CD4-positive, alpha-beta memory T cell (primary cell): Measurements from ENCODE around the gene LZTS3. TPM values are rescaled to one million over a fixed set of nuclear protein-coding genes. Genes with fewer than 3 reads are reported as not detected.
A peak's percentile ranks its signal among the peaks of the same experiment; 100 is the strongest.

Source experiments
- CTCF ChIA-PET: fragments of 350-600 bp; sonication (Branson Sonifier 250); formaldehyde crosslinking; loops from one replicate; lab custom pipeline; 2021; ENCODE audit warnings: inconsistent platforms; ENCODE audit not compliant: partially characterized antibody; lab: Charles Lee
- POLR2A ChIA-PET: fragments of 350-600 bp; sonication (Branson Sonifier 250); formaldehyde crosslinking; loops from one replicate; lab custom pipeline; 2021; ENCODE audit not compliant: partially characterized antibody; lab: Charles Lee
- DNase-seq, 5 donors: peaks; one replicate each; pipeline versions ENCODE4 v3.0.0 to v3.0.0-alpha.2; 2020 to 2022; ENCODE audit warnings: mixed read lengths in 1 of 5
- H3K27ac ChIP-seq: one replicate; pipeline ENCODE4 v1.7.0; 2013; ENCODE audit warnings: low read depth, low read length
- H3K27me3 ChIP-seq: 2 replicates; pipeline ENCODE4 v1.7.0; 2013; ENCODE audit warnings: mild to moderate bottlenecking, low read length, moderate library complexity; ENCODE audit not compliant: insufficient read depth
- H3K36me3 ChIP-seq: 2 replicates; pipeline ENCODE4 v1.7.0; 2013; ENCODE audit warnings: mild to moderate bottlenecking, low read length, moderate library complexity; ENCODE audit not compliant: insufficient read depth
- H3K4me1 ChIP-seq: 2 replicates; pipeline ENCODE4 v1.7.0; 2013; ENCODE audit warnings: mild to moderate bottlenecking, low read length, moderate library complexity; ENCODE audit not compliant: insufficient read depth
- H3K4me3 ChIP-seq, 2 donors: one replicate each; pipeline ENCODE4 v1.7.0; 2013; ENCODE audit warnings: low read length in 2 of 2, mild to moderate bottlenecking in 1 of 2
- H3K9me3 ChIP-seq, 2 donors: one replicate each; pipeline ENCODE4 v1.7.0; 2013; ENCODE audit warnings: low read length in 2 of 2, control low read depth in 1 of 2; ENCODE audit not compliant: control insufficient read depth in 1 of 2
- H3K27ac Mint-ChIP-seq, 7 donors: one replicate each; pipeline ENCODE4 v1.8.0; 2020 to 2021; ENCODE audit warnings: mixed read lengths in 7 of 7, mild to moderate bottlenecking in 6 of 7, inconsistent platforms in 3 of 7, moderate library complexity in 3 of 7
- H3K27me3 Mint-ChIP-seq, 2 donors: one replicate each; pipeline ENCODE4 v1.8.0; 2020 to 2021; ENCODE audit warnings: mixed read lengths in 2 of 2
- H3K36me3 Mint-ChIP-seq, 2 donors: one replicate each; pipeline ENCODE4 v1.8.0; 2020 to 2021; ENCODE audit warnings: mixed read lengths in 2 of 2, inconsistent platforms in 1 of 2, mild to moderate bottlenecking in 1 of 2
- H3K4me1 Mint-ChIP-seq, 4 donors: one replicate each; pipeline ENCODE4 v1.8.0; 2020 to 2021; ENCODE audit warnings: mixed read lengths in 4 of 4, mild to moderate bottlenecking in 1 of 4
- H3K4me3 Mint-ChIP-seq, 8 donors: one replicate each; pipeline ENCODE4 v1.8.0; 2020 to 2021; ENCODE audit warnings: mixed read lengths in 8 of 8, mild to moderate bottlenecking in 7 of 8, moderate library complexity in 6 of 8, inconsistent platforms in 3 of 8
- H3K9me3 Mint-ChIP-seq, 8 donors: one replicate each; pipeline ENCODE4 v1.8.0; 2020 to 2021; ENCODE audit warnings: mixed read lengths in 8 of 8, mild to moderate bottlenecking in 5 of 8, inconsistent platforms in 3 of 8, moderate library complexity in 1 of 8
- intact Hi-C: fragments of 100-400 bp; cut with micrococcal nuclease; formaldehyde crosslinking; loops from one replicate; pipeline ENCODE4 v1.15.1; 2023
- polyA plus RNA-seq, 2 donors: library from polyadenylated mRNA; unstranded; fragments of 300-500 nt; fragmentation: Illumina TruSeq; gene quantifications; one replicate each; pipeline ENCODE4 v1.2.3, GENCODE V29; 2021
- total RNA-seq, 2 experiments: library from RNA; stranded (reverse); gene quantifications; one replicate each; pipeline ENCODE4 v1.2.3, GENCODE V29; 2021

Gene LZTS3
- total and polyA plus RNA-seq, 4 experiments from 2014 or later = 0.78 to 7.9 (median 3.9) TPM

GRCh38 chr20:3202965-3203314, 29.6 kb upstream of the LZTS3 start:
- intact Hi-C loops = loop anchor here (5.0 kb wide), 1 partner anchor 151 kb away; no protein-coding TSS in a partner anchor
- Histone ChIP-seq H3K36me3 (peaks cover 18% of the 10 kb centered on the region), H3K27me3 (no peaks in the 10 kb centered on the region), H3K4me1 (peaks cover 22% of the 10 kb centered on the region), H3K27ac (peak overlapping the region; percentile 91), H3K4me3 (peak overlapping the region; percentile 94 to 99), H3K9me3 (no peaks in the 10 kb centered on the region)
- Mint-ChIP-seq H3K4me3 (peak overlapping the region; percentile 17 to 98 (median 85)), H3K9me3 (no peaks in the 10 kb centered on the region), H3K36me3 (peaks cover 20 to 40% of the 10 kb centered on the region in 2 donors), H3K4me1 (peaks cover 5 to 27% (median 18%) of the 10 kb centered on the region in 4 donors), H3K27ac (peak overlapping the region in 6 of 7 donors; percentile 24 to 97 (median 96)), H3K27me3 (no peaks in the 10 kb centered on the region)
- CTCF ChIA-PET = interaction anchor here (0.7 to 1.1 kb wide), 2 partner anchors 16 to 37 kb away, joined by 3 to 4 read pairs; no protein-coding TSS in a partner anchor
- POLR2A ChIA-PET = interaction anchor here (0.7 to 2.9 kb wide), 11 partner anchors 12 to 565 kb away, joined by 3 to 29 read pairs (median 4); partner anchors contain the start of genes ADISSP, FASTKD5, MRPS26 and UBOX5
- no peak for DNase-seq

DNA sequence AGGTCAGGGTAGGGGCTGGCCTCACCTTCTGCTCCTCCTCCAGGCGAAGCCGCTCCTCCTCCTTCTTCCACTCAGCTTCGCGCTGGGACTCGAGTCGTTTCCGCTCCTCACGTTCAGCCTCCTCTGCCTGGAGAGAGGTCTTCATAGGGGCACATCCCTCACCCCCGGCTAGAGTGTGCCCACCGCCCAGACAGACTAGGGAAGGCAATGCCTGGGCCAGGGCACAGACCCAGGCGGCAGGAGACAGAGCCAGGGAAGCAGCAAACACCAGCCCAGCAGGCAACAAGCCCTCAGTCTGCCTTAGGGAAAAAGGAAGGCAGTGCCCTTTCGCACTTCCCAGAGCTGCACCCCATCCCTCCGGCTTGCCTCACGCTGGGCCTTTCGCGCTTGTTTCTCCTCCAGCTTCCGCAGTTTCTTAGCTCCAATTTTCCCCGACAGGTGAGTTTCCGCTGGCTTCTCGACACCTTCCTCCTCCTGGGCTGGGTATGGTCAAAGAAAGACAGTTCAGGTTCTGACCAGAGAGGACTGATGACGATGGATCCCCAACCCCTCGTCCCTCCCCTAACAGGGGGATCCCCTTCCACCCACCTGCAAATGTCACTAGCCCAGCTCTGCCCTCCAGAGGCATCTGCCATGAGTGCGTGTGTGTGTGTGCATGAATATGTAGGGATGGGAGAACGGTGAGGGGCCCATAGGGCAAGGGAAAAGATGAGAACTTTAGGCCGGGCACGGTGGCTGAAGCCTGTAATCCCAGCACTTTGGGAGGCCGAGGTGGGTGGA, 26.8 kb upstream of the LZTS3 start:
- no peaks in the 10 kb centered on the region for H3K9me3 ChIP-seq
- Mint-ChIP-seq H3K27me3 (no peaks in the 10 kb centered on the region), H3K27ac (peak overlapping the region in 2 of 7 donors; percentile 10 to 22), H3K36me3 (peaks cover 36 to 57% of the 10 kb centered on the region in 2 donors), H3K4me1 (peaks cover 9 to 34% (median 19%) of the 10 kb centered on the region in 4 donors), H3K9me3 (no peaks in the 10 kb centered on the region), H3K4me3 (no peak overlapping the region)
- CTCF ChIA-PET = interaction anchor here (1.4 kb wide), 1 partner anchor 15 kb away, joined by 3 read pairs; no protein-coding TSS in a partner anchor
- POLR2A ChIA-PET = interaction anchor here (0.6 to 1.3 kb wide), 2 partner anchors 9 to 109 kb away, joined by 3 to 8 read pairs; partner anchors contain the start of gene ITPA
- H3K4me1 ChIP-seq = peaks cover 22% of the 10 kb centered on the region
- DNase-seq = no peak
- intact Hi-C loops = loop anchor here (5.0 kb wide), 1 partner anchor 148 kb away; no protein-coding TSS in a partner anchor
- peaks cover 23% of the 10 kb centered on the region for H3K36me3 ChIP-seq
- no peaks in the 10 kb centered on the region for H3K27me3 ChIP-seq
- H3K4me3 ChIP-seq = no peak overlapping the region
- H3K27ac ChIP-seq = no peak overlapping the region

DNA sequence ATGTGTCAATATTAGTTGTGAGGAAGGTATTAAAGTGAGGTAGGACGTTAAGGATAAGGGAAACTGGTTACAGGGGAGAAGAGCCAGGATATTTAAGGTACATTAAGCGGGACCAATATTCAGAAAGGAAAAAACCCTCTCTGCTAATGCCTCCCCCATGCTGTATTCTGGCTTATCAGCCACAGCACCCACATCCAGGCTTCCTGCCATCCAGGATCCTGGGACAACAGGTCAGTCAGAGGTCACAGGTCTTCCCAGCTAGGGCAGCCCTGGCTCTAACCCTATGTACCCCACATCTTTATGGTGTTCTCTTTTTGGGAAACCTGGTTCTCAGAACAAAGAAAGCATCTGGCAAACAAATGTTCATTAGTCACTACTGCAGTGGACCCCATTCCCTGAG, 25.9 kb upstream of the LZTS3 start:
- Mint-ChIP-seq H3K27me3 (no peaks in the 10 kb centered on the region), H3K9me3 (no peaks in the 10 kb centered on the region), H3K4me3 (peak overlapping the region in 2 of 8 donors; percentile 45 to 54), H3K27ac (peak overlapping the region in 2 of 7 donors; percentile 6 to 7), H3K36me3 (peaks cover 37 to 61% of the 10 kb centered on the region in 2 donors), H3K4me1 (peaks cover 7 to 25% (median 14%) of the 10 kb centered on the region in 4 donors)
- Histone ChIP-seq H3K4me3 (no peak overlapping the region), H3K27me3 (no peaks in the 10 kb centered on the region), H3K27ac (no peak overlapping the region), H3K36me3 (peaks cover 33% of the 10 kb centered on the region), H3K9me3 (no peaks in the 10 kb centered on the region), H3K4me1 (peaks cover 16% of the 10 kb centered on the region)
- CTCF ChIA-PET = no interaction called here
- DNase-seq = no peak
- intact Hi-C loops = no loop called here
- POLR2A ChIA-PET = no interaction called here

DNA sequence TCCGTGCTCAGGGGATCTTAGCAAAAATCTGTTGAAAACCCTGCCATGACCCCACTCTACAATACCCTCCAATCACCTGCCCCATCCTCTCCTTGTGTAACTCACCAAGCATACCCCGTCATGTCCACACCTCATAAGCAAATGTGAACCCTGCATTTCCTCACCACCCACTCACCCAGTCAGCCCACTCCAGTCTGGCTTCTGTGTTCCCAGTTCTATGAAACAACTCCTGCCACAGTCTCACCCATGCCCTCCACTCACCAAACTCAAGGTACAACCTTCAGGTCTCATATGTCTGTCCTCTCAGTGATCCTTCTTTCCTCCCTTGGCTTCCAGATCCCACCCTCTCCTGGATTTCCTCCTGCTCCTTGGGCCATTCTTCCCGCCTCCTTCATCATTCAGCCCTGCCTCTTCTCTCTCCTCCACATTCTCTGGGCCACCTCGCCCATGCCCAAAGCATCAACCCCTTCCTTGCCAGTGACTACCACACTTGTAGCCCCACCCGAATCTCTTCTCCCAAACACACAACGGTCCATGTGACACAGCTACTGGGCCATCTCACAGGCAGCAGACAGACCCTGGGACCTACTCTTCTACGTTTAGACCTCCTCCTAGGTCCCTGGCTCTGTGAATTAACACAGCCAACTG, 22.4 kb upstream of the LZTS3 start:
- CTCF ChIA-PET = no interaction called here
- Mint-ChIP-seq H3K27me3 (no peaks in the 10 kb centered on the region), H3K36me3 (peaks cover 60 to 70% of the 10 kb centered on the region in 2 donors), H3K4me3 (no peak overlapping the region), H3K4me1 (peaks cover 0 to 11% (median 4%) of the 10 kb centered on the region in 4 donors), H3K9me3 (no peaks in the 10 kb centered on the region), H3K27ac (peak overlapping the region in 6 of 7 donors; percentile 43 to 81 (median 74))
- no peak for DNase-seq
- Histone ChIP-seq H3K27me3 (no peaks in the 10 kb centered on the region), H3K36me3 (peaks cover 62% of the 10 kb centered on the region), H3K4me3 (no peak overlapping the region), H3K27ac (no peak overlapping the region), H3K4me1 (no peaks in the 10 kb centered on the region), H3K9me3 (no peaks in the 10 kb centered on the region)
- POLR2A ChIA-PET = interaction anchor here (1.1 kb wide), 1 partner anchor 13 kb away, joined by 3 read pairs; the partner anchor contains the start of gene ITPA
- intact Hi-C loops = no loop called here

DNA sequence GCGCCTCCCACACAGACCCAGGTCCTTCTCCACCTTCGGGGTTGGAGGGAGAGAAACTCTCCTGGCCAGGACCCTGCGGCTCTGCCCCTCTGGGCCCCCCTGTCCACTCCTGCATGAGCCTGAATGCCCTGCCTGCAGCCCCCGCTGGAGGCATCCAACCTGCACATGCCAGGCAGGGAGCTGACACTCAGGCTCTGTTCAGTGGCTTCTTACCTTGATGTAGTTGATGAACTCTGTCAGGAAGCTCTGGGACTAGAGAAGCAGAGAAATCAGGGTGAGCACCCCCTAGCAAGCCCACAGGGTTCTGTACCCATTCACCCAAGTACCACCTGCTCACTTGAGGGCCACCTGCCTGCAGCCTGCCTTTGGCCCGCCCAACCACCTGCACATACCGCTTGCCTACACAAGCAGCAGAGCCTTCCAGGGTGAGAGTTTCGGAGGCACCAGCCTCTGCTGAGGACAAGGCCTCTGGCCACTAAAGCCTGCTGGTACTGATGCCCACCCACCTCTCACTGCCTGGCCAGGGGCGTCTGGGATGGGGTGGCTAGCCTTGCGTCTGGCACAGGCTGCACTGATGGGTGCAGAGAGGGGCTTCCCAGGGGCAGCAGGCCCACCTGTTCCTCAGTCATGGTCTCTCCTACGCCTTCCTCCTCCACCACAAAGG, 21.4 kb upstream of the LZTS3 start:
- no peak overlapping the region for H3K27ac ChIP-seq
- intact Hi-C loops = no loop called here
- no peak for DNase-seq
- no peaks in the 10 kb centered on the region for H3K9me3 ChIP-seq
- no peaks in the 10 kb centered on the region for H3K27me3 ChIP-seq
- H3K4me1 ChIP-seq = no peaks in the 10 kb centered on the region
- no peak overlapping the region for H3K4me3 ChIP-seq
- no peak overlapping the region for H3K4me3 Mint-ChIP-seq
- peaks cover 55 to 69% of the 10 kb centered on the region in 2 donors for H3K36me3 Mint-ChIP-seq
- no peaks in the 10 kb centered on the region for H3K9me3 Mint-ChIP-seq
- peaks cover 61% of the 10 kb centered on the region for H3K36me3 ChIP-seq
- peak overlapping the region in 4 of 7 donors; percentile 29 to 72 (median 54) for H3K27ac Mint-ChIP-seq
- H3K4me1 Mint-ChIP-seq = peaks cover 0 to 11% (median 4%) of the 10 kb centered on the region in 4 donors
- H3K27me3 Mint-ChIP-seq = no peaks in the 10 kb centered on the region
- CTCF ChIA-PET = no interaction called here
- POLR2A ChIA-PET = no interaction called here

DNA sequence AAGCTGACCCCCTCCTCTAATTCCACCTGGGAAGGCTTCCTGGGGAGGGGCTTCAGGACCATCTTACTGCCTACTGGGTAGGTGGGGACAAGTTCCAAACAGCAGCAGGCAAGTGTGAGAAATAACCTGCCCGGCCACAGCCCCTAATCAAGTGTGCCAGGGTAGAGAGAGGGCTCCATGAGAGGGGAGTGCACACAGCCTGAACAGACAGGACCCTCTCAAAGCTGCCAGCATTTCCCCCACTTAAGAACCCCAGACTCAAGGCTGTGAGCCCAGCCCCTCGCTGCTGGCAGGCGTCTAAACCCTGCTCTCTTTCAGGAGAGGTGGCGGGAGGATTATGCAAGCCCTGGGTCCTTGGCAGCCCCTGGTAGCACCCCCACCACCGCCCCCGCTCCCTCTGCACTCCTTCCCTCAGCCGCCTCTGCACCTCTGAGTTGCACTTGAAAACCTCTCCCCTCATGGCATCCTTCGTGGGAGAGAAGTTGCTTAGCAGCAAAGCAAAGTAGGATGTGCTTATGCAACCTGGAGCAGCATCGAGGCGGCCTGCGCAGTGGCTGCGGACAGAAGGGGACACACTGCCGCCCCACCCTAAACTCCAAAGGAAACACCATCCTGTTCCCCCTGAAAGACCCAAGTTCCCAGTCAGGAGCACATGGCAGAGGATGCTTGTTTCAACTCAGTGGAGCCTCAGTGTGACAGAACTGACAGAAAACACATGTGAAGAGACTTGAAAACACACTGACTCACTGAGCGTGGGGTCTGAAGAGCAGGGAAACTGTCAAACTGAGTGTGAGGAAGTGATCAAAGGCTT, 20.7 kb upstream of the LZTS3 start:
- Histone ChIP-seq H3K36me3 (peaks cover 54% of the 10 kb centered on the region), H3K4me3 (no peak overlapping the region), H3K27me3 (no peaks in the 10 kb centered on the region), H3K27ac (no peak overlapping the region), H3K4me1 (no peaks in the 10 kb centered on the region), H3K9me3 (no peaks in the 10 kb centered on the region)
- peaks cover 0 to 11% (median 3%) of the 10 kb centered on the region in 4 donors for H3K4me1 Mint-ChIP-seq
- H3K4me3 Mint-ChIP-seq = no peak overlapping the region
- peaks cover 53 to 69% of the 10 kb centered on the region in 2 donors for H3K36me3 Mint-ChIP-seq
- ChIA-PET POLR2A (no interaction called here), CTCF (no interaction called here)
- no peaks in the 10 kb centered on the region for H3K27me3 Mint-ChIP-seq
- H3K9me3 Mint-ChIP-seq = no peaks in the 10 kb centered on the region
- DNase-seq = no peak
- no peak overlapping the region for H3K27ac Mint-ChIP-seq
- intact Hi-C loops = no loop called here
